ENCODE results near the gene CECR2. TPM values are rescaled to one million over a fixed set of nuclear protein-coding genes. Genes with fewer than 3 reads are reported as not detected.

The CECR2 gene
- polyA plus RNA-seq, 1 of the 3 experiments (the other 2 are of a cell fraction): not detected

DNA sequence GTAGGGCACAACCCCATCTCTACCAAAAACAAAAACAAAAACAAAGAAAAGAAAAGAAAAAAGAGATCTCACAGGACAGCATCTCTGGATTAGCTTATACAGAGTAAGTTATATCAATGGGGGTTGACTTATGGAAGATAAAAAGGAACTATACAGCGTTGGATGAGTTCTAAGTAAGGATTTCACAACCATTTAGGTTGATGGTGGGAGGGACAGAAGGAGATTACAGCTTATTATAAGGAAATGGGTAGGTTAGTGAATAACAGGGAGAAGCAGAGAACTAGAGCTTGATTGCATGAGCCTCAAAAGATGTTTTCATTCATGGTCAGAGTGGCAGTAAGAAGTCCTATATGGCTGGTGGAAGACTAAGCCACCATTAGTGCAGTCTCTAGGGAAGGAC is 60.3 kb downstream of the CECR2 start:
- POLR2A ChIA-PET: no interaction called here
- CTCF ChIA-PET: no interaction called here
- Histone ChIP-seq H3K4me1 (ENCODE audit: control insufficient read depth in 1 of 2, insufficient read depth in 2 of 2, low read depth in 1 of 2, low read length in 1 of 2) (no peaks in the 10 kb centered on the region), H3K9me3 (no peaks in the 10 kb centered on the region), H3K9me2 (no peaks in the 10 kb centered on the region), H3K36me3 (replicated peaks in 1 of 2; ENCODE audit: control insufficient read depth in 1 of 2, insufficient read depth in 2 of 2, low read length in 1 of 2) (no peaks in the 10 kb centered on the region), H3K27ac (ENCODE audit: low read depth in 2 of 2, low read length in 1 of 2) (no peak overlapping the region), H3F3A (replicated peaks; ENCODE audit: insufficient read depth) (no peaks in the 10 kb centered on the region), H3K79me2 (ENCODE audit: insufficient read depth) (no peaks in the 10 kb centered on the region), H3K9ac (no peak overlapping the region), H3K4me2 (no peak overlapping the region), H3K27me3 (ENCODE audit: insufficient read depth) (peaks cover 5% of the 10 kb centered on the region; the same call in 1 of the 2 replicates), H4K20me1 (ENCODE audit: insufficient read depth) (no peaks in the 10 kb centered on the region), H2AFZ (ENCODE audit: low read depth) (no peak overlapping the region), H3K4me3 (ENCODE audit: low read depth in 2 of 2, low read length in 1 of 2) (no peak overlapping the region)
- DNase-seq: no peak
- WGBS (ENCODE audit: low lambda C conversion rate): 2% methylated on average over 1 of the region's 1 CpG
- TF ChIP-seq, protein P1, sequence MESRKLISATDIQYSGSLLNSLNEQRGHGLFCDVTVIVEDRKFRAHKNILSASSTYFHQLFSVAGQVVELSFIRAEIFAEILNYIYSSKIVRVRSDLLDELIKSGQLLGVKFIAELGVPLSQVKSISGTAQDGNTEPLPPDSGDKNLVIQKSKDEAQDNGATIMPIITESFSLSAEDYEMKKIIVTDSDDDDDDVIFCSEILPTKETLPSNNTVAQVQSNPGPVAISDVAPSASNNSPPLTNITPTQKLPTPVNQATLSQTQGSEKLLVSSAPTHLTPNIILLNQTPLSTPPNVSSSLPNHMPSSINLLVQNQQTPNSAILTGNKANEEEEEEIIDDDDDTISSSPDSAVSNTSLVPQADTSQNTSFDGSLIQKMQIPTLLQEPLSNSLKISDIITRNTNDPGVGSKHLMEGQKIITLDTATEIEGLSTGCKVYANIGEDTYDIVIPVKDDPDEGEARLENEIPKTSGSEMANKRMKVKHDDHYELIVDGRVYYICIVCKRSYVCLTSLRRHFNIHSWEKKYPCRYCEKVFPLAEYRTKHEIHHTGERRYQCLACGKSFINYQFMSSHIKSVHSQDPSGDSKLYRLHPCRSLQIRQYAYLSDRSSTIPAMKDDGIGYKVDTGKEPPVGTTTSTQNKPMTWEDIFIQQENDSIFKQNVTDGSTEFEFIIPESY (IDR thresholded peaks at IDR 0.05; ENCODE audit: borderline replicate concordance, low read depth): no peak
- no peak for TF ChIP-seq MXI1 (IDR thresholded peaks at IDR 0.05; ENCODE audit: low read depth, low read length)
- TF ChIP-seq NRF1 (IDR thresholded peaks at IDR 0.05; ENCODE audit: low read depth, low read length): no peak
- TF ChIP-seq SIN3A (IDR thresholded peaks at IDR 0.05; ENCODE audit: borderline replicate concordance, low read depth, low read length): no peak
- no peak for TF ChIP-seq GATA2 (CRISPR knock-in tag; IDR thresholded peaks at IDR 0.05)
- TF ChIP-seq TEAD4 (IDR thresholded peaks at IDR 0.05; ENCODE audit: borderline replicate concordance, insufficient read depth): no peak
- TF ChIP-seq CHD2 (IDR thresholded peaks at IDR 0.05; ENCODE audit: low read length, partially characterized antibody): no peak
- no peak for TF ChIP-seq REST (IDR thresholded peaks at IDR 0.05; ENCODE audit: low read depth, low read length)
- TF ChIP-seq FOXJ3 (CRISPR knock-in tag; IDR thresholded peaks at IDR 0.05): no peak
- TF ChIP-seq, protein P2, sequence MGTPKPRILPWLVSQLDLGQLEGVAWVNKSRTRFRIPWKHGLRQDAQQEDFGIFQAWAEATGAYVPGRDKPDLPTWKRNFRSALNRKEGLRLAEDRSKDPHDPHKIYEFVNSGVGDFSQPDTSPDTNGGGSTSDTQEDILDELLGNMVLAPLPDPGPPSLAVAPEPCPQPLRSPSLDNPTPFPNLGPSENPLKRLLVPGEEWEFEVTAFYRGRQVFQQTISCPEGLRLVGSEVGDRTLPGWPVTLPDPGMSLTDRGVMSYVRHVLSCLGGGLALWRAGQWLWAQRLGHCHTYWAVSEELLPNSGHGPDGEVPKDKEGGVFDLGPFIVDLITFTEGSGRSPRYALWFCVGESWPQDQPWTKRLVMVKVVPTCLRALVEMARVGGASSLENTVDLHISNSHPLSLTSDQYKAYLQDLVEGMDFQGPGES (IDR thresholded peaks at IDR 0.05; ENCODE audit: low read depth, low read length): no peak
- no peak for TF ChIP-seq GABPA (IDR thresholded peaks at IDR 0.05; ENCODE audit: low read depth)
